AG08395 (cell line): Measurements from ENCODE around the gene HOTAIR.
A peak's percentile ranks its signal among the peaks of the same experiment; 100 is the strongest.

ENCODE experiments used
- DNase-seq: peaks from one replicate; pipeline ENCODE4 v3.0.0; 2012; ENCODE audit warnings: mixed read lengths, low spot score

The HOTAIR gene

DNA sequence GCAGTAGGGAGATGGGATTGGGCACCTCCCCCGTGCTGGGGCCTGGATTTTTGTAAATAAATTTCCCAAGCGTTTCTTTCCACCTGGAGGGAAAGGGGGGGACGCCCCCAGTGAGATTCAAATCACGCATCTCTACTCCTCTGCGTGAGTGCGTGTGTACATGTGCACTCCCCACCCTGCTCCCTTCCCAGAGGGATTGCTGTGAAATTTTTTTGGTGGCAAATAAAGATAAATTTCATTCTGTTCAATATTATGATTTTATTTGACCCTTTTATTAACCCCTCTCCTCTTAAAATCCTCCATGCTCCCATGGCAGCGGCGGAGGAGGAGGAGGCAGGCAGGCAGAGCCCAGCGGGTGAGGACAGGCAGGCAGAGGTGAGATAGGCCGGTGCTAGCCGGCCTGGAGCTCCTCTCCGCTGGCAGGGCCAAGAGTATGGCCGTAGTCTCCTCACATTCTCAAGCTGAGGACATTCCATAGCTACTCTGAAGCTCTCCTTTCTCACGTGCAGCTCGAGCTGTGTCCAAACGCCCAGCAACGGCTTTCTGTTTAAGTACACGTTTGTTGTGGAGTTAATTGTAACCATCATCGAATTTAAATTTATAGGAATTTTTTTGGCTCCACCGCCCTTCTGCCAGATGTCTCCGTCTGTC, 1.5 kb upstream of the HOTAIR start:
- DNase-seq = no peak

DNA sequence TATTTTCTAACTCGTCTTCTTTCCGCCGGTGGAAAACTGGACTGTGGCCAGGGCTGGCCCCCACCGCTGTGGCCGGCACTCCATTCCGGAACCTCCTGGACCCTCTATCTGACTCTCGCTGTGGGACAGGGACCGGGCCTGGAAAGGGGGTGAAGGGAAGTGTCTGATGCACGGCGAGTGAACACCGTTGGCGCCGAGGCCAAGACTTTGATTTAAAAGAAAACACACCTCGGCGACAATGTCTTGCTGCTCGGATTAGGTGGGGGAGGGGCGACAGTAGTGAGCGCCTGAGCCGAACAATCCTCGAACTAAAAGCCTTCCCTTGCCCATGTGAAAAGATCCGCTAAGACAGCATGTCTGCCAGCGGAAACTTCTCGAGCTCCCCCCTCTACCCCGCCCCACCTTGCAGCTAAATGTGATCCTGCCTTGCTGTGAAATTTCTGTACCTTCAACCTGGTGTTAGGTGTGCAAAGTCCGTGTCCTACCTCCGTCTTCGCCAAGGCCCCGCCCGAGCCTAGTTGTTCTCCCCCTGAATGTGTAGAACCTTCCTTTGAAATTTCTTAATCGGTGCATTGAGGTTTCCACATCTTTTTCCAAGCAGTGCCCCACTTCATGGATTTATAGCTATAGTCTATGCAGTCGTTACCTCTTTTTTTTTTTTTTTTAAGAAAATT, 862 bp upstream of the HOTAIR start:
- DNase-seq = no peak

DNA sequence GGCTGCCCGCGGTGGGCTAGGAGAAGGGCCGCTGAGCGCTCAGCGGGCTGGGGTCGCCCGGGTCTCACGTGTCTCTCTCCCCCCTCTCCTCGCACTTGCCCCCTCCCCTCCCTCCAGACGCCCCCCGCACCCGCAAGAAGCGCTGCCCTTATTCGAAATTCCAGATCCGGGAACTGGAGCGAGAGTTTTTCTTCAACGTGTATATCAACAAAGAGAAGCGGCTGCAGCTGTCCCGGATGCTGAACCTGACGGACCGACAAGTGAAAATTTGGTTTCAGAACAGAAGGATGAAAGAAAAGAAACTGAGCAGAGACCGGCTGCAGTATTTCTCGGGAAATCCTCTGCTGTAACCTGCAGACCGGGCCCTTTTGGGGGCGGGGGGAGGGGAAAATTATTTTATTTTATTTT, 314 bp upstream of the HOTAIR start:
- no peak for DNase-seq

DNA sequence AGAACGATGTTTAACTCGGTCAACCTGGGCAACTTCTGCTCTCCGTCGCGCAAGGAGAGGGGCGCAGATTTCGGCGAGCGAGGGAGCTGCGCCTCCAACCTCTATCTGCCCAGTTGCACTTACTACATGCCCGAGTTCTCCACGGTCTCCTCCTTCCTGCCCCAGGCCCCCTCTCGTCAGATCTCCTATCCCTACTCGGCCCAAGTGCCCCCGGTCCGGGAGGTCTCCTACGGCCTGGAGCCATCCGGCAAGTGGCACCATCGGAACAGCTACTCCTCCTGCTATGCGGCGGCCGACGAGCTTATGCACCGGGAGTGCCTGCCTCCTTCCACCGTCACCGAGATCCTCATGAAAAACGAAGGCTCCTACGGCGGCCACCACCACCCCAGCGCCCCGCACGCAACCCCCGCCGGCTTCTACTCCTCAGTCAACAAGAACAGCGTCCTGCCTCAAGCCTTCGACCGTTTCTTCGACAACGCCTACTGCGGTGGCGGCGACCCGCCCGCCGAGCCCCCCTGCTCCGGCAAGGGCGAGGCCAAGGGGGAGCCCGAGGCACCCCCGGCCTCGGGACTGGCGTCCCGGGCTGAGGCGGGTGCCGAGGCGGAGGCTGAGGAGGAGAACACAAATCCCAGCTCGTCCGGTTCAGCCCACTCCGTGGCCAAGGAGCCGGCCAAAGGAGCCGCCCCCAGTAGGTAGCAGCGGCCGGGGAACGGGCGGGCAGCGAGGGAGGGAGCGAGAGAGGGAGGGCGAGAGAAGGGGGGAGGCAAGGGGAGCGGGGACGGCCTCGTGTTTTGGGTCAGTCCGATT, 1.3 kb downstream of the HOTAIR start:
- peak; percentile 60 for DNase-seq

DNA sequence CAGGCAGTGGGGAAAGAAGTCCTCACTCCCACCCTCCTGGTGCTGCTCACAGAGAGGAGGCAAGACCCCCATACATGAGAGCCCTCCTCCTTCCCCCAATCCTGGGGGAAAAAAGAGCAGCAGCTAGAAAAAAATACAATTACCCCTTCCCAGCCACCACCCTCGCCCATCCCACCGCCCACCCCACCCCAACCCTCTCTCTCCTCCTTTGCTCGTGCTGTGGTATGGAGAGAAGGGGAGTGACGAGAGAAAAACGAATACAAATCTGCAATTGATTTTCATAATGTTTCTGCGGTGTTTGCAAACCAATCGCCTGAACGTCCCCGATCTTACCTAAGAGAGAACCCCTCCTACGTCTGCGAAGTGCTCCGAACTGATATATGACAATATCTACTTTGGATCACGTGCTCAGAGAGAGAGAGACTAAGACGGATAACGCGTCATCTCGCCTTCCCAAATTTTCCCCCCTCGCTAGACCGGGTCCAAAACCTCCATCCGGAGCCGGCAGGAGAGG, 2.0 kb downstream of the HOTAIR start, which contains the start of gene HOXC11:
TSS of gene HOXC11 (plus strand) at position 405 of the 514 bp plus-strand sequence. CDS start 116 bp downstream, outside the sequence.
- no peak for DNase-seq

DNA sequence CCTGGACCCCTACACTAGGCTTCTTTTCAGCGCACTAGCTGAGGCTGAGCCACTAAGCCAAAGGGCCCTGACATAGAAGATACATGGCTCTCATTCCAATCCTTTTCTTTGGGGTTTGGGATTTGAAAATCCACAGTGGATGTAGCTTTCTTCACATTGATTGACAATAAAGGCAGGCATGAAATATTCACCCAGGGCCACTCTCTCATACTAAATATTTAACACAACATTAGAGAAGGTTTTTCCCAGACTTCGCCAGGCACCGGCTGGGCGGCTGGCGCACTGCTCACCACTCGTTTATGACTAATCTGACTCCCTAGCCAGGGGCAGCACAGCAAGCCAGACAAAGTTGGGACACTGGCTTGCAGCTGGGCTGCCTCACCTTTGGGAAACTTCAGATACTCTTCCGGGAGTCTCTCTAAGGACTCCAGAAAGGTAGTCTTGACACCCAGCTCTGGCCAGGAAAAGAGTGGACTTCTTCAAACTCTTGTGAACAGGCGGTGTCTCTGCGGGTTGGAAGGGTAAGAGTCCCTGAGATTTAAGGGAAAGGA, 2.5 kb downstream of the HOTAIR start:
- no peak for DNase-seq

DNA sequence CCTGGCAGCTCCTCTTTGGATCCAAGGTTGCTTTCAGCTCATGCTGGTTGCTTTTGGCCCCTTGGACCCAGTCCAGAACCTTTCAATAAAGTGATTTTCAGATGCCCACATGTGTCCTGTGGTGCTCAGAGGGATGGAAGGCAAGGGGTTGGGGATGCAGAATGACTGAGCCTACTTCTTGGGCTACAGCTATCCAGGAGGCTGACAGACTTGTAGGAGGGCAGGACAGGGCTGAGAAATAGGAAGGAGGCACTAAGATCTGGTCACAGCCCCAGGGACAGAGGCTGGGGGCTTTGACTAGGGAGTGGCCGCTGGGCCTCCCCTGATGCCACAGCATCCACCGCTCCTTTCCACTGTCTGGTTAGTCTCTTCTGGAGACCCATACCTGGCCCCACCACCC, 3.1 kb downstream of the HOTAIR start:
- DNase-seq = no peak

DNA sequence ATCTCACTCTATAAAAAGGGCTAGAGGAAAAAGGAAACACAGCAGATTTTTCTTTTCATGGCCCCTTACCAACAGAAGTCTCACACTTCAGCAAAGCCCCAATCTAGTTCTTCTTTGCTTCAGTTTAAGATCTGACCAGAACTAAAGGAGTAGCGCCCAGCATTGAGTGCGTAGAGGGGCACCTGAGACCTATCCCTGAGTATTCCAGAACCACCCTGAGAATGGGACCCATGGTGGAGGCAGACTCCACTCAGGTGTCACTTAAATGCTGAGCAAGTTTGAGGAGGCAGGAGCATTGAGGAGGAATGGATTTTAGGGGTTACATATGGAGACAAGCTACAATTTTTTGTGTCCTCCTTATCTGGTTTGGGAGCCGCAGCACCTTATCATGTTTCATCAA, 3.6 kb downstream of the HOTAIR start:
- no peak for DNase-seq

DNA sequence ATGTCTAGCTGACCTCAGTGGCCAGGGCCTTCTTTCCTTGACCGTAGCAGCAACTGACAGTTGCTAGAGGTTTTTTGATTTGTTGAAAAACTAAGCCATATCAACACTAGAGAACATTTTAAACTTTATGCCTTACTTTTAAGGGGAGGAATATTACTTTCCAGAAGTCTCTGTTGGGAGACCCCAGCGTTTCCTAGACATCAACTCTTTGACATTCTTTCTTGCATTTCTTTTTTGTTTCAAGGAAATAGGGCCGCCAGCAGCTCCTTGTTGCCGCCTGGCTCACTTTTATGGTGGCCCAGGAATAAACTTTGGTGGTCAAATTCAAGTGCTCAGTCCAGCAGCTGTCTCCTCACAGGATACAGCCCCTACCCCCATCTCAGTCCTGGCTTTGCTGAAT, 4.3 kb downstream of the HOTAIR start:
- no peak for DNase-seq

DNA sequence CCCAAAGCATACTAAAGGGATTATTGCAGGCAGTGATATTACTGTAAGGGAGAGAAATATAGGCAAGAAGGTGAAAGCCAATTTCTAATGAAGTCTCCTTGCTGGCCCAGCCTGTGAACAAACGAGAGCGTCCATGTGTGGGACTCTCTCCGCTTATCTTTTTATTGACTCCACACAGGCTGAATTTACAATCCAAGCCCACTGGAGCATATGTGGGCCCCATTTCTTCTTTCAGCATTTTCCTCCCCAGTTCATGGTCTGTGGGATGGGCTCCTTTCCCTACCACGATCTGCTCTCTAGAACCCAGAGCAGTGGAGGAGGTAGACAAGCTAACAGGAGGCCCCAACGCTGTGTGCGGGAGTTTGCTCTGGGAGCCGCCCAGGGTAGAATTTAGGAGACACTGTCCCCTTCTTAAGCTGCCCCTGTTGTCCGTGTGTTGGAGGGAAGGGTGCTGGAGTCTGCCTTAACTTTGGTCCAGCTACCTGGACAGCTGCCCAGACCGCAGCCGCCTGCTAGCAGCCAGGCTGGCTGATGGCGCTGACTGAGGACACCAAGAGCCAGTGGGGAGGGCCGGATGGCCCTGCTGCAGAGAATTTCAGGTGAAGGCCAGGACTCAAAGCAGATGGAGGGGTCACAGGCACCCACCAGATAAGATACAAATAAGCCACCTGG, 5.0 kb downstream of the HOTAIR start:
- no peak for DNase-seq

DNA sequence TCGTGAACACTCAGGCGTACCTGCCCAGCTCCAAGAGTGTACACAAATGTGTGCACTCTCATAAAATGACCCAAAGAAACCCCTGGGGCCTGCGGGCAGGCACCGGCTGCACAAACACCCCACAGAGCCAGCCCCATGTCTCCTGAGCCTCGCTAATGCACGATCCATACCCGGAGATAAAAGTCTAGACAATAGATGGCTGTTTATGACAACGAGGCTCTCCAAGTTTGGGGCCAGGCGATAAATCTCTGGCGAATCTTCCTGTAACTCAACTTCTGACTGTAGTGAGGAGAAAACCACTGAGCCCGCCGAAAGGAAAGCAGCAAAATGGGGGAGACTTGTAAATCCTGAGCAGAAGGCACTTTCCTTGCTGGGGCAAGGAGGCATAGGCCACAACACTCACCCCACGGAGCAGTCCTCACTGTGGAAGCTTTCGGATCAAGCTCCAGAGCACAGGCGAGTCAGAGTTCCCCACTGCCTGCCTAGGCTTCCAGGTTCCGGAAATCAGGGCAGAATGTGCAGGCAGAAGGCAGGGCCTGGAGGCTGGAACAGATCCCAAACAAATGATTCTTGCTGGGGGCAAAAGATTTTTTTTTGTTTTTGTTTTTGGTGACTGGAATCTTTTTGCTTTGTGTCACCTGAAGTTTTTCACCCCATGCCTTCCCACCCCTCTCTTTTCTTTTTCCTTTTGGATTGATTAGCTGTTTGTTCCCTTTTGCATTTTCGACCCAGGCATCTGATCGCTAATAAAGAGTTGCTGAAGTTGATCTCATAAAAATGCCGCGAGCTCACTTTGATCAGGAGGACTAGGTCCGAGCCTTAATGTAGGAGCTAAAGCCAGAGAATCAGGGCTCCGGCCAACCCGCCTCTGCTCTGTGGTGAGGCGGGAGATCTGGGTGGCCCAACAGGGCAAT, 6.3 kb downstream of the HOTAIR start:
- no peak for DNase-seq

DNA sequence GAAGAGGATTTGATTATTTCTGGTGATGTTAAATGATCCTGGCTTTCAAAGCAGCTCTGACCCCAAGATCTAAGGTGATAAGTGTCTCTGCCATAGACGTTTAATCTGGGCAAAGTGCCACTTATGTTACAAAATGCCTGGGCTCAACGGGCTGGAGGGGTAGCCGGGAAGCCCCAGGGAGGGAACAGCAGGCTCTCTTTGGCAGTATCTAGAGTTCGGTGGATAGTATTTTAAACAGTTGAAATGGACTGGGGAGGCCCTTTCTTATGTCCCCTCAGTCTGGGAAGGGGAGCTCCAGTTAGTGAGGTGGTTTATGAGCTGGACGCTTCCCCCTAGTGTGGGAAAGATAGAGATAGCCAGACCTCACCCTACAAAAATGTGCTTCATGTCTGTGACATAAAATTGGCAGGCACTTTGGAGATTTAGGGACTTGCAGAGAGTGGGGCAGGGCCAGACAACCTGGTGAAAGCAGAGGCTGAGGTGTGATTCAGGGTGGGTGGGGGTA, 7.3 kb downstream of the HOTAIR start:
- no peak for DNase-seq

DNA sequence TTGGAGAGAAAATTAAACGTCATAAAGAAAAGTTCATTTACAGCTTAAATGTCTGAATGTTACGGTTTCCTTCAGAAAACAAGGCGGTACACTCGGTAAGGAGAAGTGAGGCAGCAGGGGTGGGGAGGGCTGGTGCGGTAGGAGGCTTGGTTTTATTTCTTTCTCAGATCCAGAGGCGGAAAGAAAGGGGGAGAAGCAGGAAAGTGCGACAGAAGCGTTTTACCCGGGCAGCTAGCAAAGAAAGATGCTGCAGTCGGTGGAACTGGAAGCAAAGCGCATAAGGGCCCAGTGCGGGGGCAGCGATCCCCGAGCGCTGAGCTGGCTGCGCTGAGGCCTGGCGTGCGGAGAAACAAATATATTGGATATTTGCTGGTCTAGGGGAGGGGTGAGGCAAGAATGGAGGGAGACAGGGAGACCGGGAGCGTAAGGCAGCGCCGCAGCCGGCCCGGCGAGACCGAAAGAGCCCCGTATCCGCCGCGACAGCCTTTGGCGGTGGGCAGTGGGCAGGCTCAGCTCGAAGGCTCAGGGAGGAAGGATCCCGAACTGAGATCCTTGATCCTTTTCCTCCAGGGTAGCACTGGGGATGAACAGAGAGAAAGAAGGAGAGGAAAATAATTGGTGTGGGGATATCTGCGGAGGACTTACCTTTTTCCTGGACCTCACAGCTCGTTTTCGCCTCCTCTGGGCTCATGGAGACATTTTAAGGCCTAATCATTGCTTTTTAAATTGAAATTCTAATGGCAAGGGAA, 8.2 kb downstream of the HOTAIR start:
- DNase-seq = no peak

DNA sequence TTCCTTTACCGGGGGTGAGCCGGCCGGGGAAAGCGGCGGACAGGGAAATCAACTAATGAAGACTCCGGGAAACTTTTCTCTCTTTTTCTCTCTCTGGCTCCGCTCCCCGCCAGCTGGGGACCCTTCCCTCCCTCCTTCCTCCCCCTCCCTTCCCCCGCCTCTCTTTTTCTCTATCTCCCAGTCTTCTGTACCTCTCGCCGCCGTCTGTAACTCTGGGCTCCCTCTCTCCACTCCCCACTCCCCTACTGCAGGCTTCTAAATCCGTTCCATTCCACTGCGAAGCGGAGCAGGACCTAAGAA, 8.7 kb downstream of the HOTAIR start:
- DNase-seq = no peak

DNA sequence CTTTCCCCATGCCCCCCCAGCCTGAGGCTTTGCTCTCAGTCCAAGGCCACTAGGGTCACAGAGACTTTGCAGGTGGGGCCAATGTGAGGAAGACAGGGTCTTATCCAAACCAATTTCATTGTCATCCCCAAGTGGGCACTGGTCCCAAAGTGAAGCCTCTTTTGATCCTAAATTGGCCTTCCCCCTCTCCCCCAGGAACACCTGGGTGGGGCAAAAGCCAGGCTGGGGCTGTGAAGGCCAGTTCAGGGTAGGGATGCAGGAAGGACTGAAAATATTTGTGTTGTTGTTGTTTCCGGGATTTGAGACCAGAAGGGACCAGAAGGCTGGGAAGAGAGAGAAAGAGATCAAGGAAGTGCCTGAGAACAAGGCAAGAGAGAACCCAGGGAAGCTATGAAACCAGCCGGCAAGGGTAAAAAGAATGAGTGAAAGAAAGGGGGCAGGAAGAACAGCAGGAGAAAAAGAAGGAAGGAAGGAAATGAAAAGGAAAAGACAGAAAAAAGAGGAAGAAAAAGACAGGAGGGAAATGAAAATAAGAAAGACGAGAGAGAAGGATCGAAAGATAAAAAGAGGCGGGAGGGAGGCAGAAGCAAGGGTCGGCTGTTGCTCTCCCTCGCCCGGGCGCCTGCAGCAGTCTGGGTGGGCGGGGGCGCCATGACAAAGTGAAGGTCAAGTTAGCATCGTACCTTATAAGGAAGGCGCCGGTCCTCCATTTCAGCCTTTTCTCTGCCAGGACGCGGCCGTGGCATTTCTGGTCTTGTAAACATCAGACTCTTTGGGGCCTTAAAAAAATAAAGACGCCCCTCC, 9.3 kb downstream of the HOTAIR start:
- no peak for DNase-seq

DNA sequence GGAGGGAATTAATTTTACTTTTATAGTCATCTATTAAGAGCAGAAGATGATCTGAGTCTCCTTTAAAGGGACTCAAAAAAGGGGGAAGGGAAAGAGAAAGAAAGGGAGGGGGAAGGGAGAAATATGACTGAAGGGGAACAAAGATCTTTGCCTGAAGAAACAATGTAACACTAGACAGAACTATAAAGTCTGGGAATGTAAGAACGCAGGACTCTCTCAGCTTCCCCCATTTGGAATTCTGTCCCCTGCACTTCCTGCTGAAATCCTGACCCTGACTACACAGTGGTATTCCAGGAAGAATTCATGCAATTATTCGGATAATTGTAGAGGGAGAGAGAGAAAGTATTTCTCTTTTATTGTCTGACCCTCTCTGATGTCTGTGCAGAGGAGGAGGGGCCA, 10.4 kb downstream of the HOTAIR start:
- no peak for DNase-seq

DNA sequence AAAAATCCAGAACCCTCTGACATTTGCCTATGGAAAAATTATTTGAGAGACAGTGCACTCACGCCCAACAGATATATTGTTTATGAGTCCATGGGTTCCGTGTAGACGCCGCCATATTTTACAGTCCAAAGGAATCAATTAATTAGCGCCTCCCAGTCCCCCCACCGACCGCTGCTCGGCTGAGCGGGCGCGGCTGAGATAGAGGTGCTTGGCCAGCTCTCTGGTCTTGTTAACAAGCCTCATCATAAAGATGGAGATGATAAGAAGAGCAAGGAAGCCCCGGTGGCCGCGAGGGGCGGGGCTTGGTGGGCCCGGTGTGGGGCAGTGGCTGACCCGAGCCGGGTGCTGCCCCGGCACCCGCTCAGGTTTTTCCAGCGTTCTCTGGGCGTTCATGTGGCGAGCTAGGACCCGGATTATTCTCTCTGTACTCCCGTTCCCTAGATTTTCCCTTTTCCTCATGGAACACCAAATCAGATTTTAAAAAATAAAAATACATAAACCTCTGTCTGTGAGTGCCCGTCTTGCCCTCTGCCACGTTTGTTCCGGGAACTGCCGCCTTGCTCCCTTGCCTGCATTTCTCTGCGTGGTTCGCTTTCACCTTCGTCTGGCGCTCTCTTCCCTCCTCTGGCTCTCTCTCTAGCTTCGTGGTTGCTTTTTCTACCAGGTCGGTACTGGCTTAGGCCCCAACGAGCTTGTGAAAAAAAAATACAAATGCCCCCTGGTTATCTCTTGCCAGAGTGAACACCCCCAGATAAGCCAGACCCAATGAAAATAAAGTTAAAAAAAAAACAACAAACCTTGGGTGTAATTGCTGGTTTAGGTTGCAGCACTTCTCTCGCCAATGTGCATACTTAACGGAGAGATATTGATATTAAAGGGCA, 11.1 kb downstream of the HOTAIR start:
- DNase-seq = no peak

DNA sequence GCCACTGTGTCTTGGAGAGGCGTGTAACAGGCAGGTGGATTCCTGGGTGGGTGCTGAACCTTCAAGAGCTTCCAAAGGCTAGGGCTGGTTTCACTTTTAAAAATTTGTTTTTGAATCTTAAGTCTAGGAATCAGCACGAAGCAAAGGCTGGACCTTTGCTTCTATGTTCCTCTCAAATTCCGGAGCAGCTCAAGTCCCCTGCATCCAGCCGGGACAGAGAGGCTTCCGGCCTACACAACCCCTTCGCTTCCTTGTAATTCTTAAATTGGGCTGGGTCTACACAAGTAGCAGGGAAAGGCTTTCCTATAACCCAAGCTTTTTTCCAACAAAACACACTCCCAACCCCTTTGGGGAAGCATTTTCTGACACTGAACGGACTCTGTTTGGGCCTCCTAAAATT, 11.7 kb downstream of the HOTAIR start:
- no peak for DNase-seq
